ENCODE measurements around the gene MYO18B. TPM values are rescaled to one million over a fixed set of nuclear protein-coding genes. Genes with fewer than 3 reads are reported as not detected.

MYO18B gene
- total RNA-seq, 1 donor from 2014 or later, result not detected

GRCh38 chr22:25714739-25715138, 27.2 kb upstream of the MYO18B start:
- H3K27me3 Mint-ChIP-seq (ENCODE audit: low read depth), result no peaks in the 10 kb centered on the region
- peaks cover 12% of the 10 kb centered on the region for H3K4me1 Mint-ChIP-seq

DNA sequence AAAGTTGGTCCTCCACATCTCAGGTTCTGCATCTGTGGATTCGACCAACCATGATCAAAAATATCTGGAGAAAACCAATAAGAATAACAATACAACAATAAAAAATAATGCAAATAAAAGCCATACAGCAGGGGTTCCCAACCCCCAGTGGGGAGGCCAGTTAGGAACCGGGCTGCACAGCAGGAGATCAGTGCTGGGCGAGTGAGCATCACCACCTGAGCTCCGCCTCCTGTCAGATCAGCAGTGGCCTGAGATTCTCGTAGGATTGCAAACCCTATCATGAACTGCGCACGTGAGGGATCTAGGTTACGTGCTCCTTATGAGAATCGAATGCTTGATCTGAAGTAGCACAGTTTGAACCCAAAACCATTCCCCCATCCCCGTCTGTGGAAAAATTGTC, 25.4 kb upstream of the MYO18B start:
- Mint-ChIP-seq H3K27me3 (ENCODE audit: low read depth) (no peaks in the 10 kb centered on the region), H3K4me1 (peaks cover 5% of the 10 kb centered on the region), H3K36me3 (ENCODE audit: low read depth) (no peaks in the 10 kb centered on the region), H3K27ac (ENCODE audit: unreplicated experiment) (no peak overlapping the region), H3K4me3 (no peak overlapping the region), H3K9me3 (no peaks in the 10 kb centered on the region)
- DNase-seq (ENCODE audit: low read depth, low spot score), result no peak
- TF ChIP-seq CTCF (conservative IDR thresholded peaks at IDR 0.05), result no peak

More at GRCh38 chr22:25714739-25715138, 27.2 kb upstream of the MYO18B start:
- H3K9me3 Mint-ChIP-seq, result no peaks in the 10 kb centered on the region
- H3K27ac Mint-ChIP-seq (ENCODE audit: unreplicated experiment), result no peak overlapping the region
- H3K4me3 Mint-ChIP-seq, result no peak overlapping the region
- no peak for DNase-seq (ENCODE audit: low read depth, low spot score)
- H3K36me3 Mint-ChIP-seq (ENCODE audit: low read depth), result no peaks in the 10 kb centered on the region
- no peak for TF ChIP-seq CTCF (conservative IDR thresholded peaks at IDR 0.05)

DNA sequence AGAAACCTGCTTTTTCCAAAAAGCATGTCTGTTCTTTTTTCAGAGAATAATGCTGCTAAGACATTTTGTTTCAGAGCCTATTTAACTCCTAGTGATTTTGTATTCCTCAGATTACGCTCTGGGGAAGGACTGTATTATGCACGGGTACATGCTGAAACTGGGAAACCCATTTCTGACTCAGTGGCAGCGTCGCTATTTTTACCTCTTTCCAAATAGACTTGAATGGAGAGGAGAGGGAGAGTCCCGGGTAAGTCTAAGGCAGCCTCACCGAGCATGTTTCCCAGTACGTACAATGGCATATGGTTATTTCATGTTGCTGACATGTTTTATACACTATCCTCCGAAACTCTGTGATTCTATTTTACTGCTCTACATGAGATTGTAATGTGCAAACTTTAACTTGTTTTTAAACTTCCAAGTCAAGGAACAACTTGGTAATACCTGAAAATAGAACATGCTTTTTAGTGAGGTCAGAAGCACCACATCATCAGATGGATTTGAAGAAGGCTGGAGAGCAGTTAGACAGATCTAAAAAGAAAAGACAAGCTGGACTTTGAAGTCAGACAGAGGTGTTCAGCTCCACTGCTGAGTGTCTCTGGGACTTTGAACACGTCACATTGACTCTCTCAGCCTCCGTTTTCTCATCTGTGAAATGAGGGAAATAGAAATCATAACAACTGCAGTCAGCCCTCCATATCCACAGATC, 23.7 kb upstream of the MYO18B start:
- H3K9me3 Mint-ChIP-seq, result no peaks in the 10 kb centered on the region
- no peak for TF ChIP-seq CTCF (conservative IDR thresholded peaks at IDR 0.05)
- peaks cover 12% of the 10 kb centered on the region for H3K4me1 Mint-ChIP-seq
- H3K4me3 Mint-ChIP-seq, result no peak overlapping the region
- H3K36me3 Mint-ChIP-seq (ENCODE audit: low read depth), result no peaks in the 10 kb centered on the region
- DNase-seq (ENCODE audit: low read depth, low spot score), result no peak
- no peaks in the 10 kb centered on the region for H3K27me3 Mint-ChIP-seq (ENCODE audit: low read depth)
- H3K27ac Mint-ChIP-seq (ENCODE audit: unreplicated experiment), result no peak overlapping the region

- Mint-ChIP-seq H3K9me3 (no peaks in the 10 kb centered on the region), H3K4me3 (no peak overlapping the region), H3K36me3 (ENCODE audit: low read depth) (no peaks in the 10 kb centered on the region), H3K27ac (ENCODE audit: unreplicated experiment) (no peak overlapping the region), H3K27me3 (ENCODE audit: low read depth) (no peaks in the 10 kb centered on the region), H3K4me1 (peaks cover 25% of the 10 kb centered on the region)
- DNase-seq (ENCODE audit: low read depth, low spot score), result no peak
- no peak for TF ChIP-seq CTCF (conservative IDR thresholded peaks at IDR 0.05)
Observed at GRCh38 chr22:25722223-25722622, 19.8 kb upstream of the MYO18B start.

GRCh38 chr22:25722626-25723025, 19.4 kb upstream of the MYO18B start:
- no peak overlapping the region for H3K27ac Mint-ChIP-seq (ENCODE audit: unreplicated experiment)
- H3K27me3 Mint-ChIP-seq (ENCODE audit: low read depth), result no peaks in the 10 kb centered on the region
- H3K36me3 Mint-ChIP-seq (ENCODE audit: low read depth), result no peaks in the 10 kb centered on the region

More at GRCh38 chr22:25722626-25723025, 19.4 kb upstream of the MYO18B start:
- H3K4me1 Mint-ChIP-seq, result peaks cover 25% of the 10 kb centered on the region
- H3K4me3 Mint-ChIP-seq, result no peak overlapping the region
- no peak for DNase-seq (ENCODE audit: low read depth, low spot score)
- H3K9me3 Mint-ChIP-seq, result no peaks in the 10 kb centered on the region
- TF ChIP-seq CTCF (conservative IDR thresholded peaks at IDR 0.05), result no peak
